SK-N-SH treated with all-trans-retinoic acid at 6 μM for 48 hours (cell line): ENCODE measurements around the gene KCNB1.

Source experiments
- RARB ChIP-seq: fragments of 250-450 bp; sonication (Bioruptor Pico); IDR thresholded peaks from 2 replicates; pipeline ENCODE4 v1.8.0; 2021; ENCODE audit warnings: mild to moderate bottlenecking, moderate library complexity
- SNAI2 ChIP-seq: fragments of 250-450 bp; sonication (Bioruptor Pico); IDR thresholded peaks from 2 replicates; pipeline ENCODE4 v1.5.0; 2020; ENCODE audit warnings: mild to moderate bottlenecking, moderate library complexity
- TCF4 ChIP-seq: fragments of 250-450 bp; sonication (Bioruptor Pico); IDR thresholded peaks from 2 replicates; pipeline ENCODE4 v1.8.0; 2021; ENCODE audit warnings: mild to moderate bottlenecking, moderate library complexity, borderline replicate concordance
- ZC3H10 ChIP-seq: fragments of 250-450 bp; sonication (Bioruptor Pico); IDR thresholded peaks from 2 replicates; pipeline ENCODE4 v1.5.1; 2021; ENCODE audit warnings: mild to moderate bottlenecking, moderate library complexity
- ZFP3 ChIP-seq: fragments of 250-450 bp; sonication (Bioruptor Pico); IDR thresholded peaks from 2 replicates; pipeline ENCODE4 v1.5.0; 2020; ENCODE audit warnings: mild to moderate bottlenecking, moderate library complexity
- ZNF565 ChIP-seq: fragments of 450-650 bp; formaldehyde crosslinking; conservative IDR thresholded peaks from 2 replicates; pipeline ENCODE4 v1.5.0; 2020; ENCODE audit warnings: low read depth, mild to moderate bottlenecking, moderate library complexity
- ZNF8 ChIP-seq: fragments of 450-650 bp; formaldehyde crosslinking; IDR thresholded peaks from 2 replicates; pipeline ENCODE4 v1.5.0; 2020; ENCODE audit warnings: mild to moderate bottlenecking, moderate library complexity
- TF ChIP-seq, protein P1 (sequence below): fragments of 250-450 bp; sonication (Bioruptor Pico); IDR thresholded peaks from 2 replicates; pipeline ENCODE4 v1.5.0; 2020; ENCODE audit warnings: mild to moderate bottlenecking, moderate library complexity
- TF ChIP-seq, protein P2 (sequence below): fragments of 250-450 bp; sonication (Bioruptor Pico); IDR thresholded peaks from 2 replicates; pipeline ENCODE4 v1.8.0; 2020; ENCODE audit warnings: mild to moderate bottlenecking, moderate library complexity, borderline replicate concordance

DNA sequence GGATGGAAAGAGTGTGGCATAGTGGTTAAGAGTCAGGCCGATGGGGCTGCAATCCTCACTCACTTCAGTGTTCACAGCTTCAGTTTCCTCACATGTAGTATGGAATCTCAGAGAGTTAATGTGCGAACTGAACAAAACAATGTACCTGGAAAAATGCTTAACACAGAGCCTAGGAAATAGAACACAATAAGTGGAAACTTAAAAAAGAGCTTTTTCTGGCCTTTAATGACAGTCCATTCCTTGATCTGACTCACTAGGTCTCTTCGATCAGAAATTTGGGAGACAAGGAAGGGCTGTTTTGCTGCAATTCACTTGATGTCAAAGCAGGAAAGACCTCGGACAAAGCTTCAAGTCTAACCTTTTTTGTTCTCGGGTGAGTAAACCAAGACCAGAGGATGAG is 56.1 kb downstream of the KCNB1 start:
- TF ChIP-seq RARB (CRISPR knock-in tag) (no peak), ZNF565 (CRISPR knock-in tag) (no peak), ZNF8 (CRISPR knock-in tag) (no peak), TCF4 (no peak), ZC3H10 (CRISPR knock-in tag) (no peak), SNAI2 (CRISPR knock-in tag) (no peak), ZFP3 (CRISPR knock-in tag) (no peak)
- TF ChIP-seq, protein P1, sequence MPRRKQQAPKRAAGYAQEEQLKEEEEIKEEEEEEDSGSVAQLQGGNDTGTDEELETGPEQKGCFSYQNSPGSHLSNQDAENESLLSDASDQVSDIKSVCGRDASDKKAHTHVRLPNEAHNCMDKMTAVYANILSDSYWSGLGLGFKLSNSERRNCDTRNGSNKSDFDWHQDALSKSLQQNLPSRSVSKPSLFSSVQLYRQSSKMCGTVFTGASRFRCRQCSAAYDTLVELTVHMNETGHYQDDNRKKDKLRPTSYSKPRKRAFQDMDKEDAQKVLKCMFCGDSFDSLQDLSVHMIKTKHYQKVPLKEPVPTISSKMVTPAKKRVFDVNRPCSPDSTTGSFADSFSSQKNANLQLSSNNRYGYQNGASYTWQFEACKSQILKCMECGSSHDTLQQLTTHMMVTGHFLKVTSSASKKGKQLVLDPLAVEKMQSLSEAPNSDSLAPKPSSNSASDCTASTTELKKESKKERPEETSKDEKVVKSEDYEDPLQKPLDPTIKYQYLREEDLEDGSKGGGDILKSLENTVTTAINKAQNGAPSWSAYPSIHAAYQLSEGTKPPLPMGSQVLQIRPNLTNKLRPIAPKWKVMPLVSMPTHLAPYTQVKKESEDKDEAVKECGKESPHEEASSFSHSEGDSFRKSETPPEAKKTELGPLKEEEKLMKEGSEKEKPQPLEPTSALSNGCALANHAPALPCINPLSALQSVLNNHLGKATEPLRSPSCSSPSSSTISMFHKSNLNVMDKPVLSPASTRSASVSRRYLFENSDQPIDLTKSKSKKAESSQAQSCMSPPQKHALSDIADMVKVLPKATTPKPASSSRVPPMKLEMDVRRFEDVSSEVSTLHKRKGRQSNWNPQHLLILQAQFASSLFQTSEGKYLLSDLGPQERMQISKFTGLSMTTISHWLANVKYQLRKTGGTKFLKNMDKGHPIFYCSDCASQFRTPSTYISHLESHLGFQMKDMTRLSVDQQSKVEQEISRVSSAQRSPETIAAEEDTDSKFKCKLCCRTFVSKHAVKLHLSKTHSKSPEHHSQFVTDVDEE = no peak
- TF ChIP-seq, protein P2, sequence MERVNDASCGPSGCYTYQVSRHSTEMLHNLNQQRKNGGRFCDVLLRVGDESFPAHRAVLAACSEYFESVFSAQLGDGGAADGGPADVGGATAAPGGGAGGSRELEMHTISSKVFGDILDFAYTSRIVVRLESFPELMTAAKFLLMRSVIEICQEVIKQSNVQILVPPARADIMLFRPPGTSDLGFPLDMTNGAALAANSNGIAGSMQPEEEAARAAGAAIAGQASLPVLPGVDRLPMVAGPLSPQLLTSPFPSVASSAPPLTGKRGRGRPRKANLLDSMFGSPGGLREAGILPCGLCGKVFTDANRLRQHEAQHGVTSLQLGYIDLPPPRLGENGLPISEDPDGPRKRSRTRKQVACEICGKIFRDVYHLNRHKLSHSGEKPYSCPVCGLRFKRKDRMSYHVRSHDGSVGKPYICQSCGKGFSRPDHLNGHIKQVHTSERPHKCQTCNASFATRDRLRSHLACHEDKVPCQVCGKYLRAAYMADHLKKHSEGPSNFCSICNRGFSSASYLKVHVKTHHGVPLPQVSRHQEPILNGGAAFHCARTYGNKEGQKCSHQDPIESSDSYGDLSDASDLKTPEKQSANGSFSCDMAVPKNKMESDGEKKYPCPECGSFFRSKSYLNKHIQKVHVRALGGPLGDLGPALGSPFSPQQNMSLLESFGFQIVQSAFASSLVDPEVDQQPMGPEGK (CRISPR knock-in tag) = no peak
